Inferior parietal cortex (tissue), 1 donor: ENCODE data around the gene PNPLA8.

Source experiments
- DNase-seq: peaks from one replicate; pipeline ENCODE4 v3.0.0-alpha.2; 2016; ENCODE audit errors: extremely low spot score

PNPLA8 gene

DNA sequence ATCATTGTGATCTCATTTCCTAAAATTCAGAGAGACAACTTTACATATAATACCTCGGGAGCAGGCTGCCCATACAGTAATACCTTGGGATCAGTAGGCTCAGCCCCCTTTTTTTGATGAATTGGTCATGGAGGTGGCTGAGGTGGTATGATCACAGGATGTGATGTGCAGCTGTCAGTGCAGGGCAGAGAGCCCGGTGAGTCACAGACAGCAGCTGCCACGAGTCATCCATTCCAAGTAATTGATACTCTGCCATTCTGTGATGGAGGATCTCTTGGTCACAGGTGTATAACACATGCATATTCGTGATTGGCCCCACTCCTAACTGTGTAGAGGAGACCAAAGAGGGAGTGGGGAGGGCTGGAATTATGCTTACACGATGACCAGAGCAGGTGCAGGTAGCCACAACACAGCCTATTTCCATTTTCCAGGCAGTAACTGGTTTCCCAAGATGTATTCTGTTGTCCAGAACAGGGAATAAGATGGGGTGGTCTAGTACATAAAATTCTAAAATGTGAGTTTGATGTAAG is 83.8 kb downstream of the PNPLA8 start:
- no peak for DNase-seq

DNA sequence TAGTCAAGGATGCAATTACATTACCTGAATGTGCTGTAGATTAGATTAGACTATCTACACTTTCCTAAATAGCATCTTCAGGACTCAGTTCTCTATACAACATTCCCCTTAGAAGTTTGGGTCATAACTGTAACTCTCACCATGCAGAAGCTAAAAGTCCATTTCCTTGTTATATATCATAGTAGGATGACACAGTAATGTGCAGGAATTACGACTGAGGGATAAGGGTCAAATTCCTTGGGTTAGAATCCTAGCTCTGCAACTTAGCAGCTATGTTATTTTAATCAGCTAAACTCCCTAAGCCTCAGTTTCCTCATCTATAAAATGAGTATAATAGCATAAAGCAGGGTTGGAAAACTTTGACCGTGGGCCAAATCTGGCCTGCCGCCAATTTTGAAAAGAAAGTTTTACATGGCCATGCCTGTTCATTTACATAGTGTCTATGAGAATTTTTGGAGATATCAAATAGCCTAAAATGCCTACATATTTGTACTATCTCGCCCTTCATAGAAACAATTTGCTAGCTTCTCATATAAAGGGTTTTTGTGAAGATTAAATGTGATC is 84.5 kb downstream of the PNPLA8 start:
- no peak for DNase-seq

DNA sequence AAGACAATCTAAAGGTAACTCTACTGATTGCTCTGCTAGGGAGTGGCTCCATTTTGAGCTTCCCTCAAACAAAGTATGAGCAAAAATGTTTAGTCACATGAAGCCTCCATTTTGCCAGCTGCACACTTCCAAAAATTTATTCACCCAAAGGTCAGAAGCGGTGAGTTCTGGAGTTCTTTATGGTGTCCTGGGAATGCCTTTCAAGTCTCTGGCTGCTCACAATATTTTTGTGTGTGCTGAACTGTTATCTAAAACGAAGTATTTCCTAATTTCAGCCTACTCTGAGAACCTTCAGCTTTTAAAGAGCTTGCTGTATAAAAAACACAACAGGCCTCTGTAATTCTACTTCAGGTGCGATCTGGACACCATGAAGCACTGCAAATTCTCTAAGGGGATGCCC is 85.3 kb downstream of the PNPLA8 start:
- DNase-seq = no peak

DNA sequence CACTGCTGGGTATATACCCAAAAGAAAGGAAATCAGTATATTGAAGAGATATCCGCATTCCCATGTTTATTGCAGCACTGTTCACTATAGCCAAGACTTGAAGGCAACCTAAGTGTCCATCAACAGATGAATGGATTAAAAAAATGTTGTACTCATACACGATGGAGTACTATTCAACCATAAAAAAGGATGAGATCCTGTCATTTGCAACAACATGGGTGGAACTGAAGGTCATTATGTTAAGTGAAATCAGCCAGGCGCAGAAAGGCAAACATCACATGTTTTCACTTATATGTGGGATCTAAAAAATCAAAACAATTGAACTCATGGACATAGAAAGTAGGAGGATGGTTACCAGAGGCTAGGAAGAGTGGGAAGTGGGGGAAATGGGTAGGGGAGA is 89.0 kb downstream of the PNPLA8 start:
- DNase-seq = no peak

DNA sequence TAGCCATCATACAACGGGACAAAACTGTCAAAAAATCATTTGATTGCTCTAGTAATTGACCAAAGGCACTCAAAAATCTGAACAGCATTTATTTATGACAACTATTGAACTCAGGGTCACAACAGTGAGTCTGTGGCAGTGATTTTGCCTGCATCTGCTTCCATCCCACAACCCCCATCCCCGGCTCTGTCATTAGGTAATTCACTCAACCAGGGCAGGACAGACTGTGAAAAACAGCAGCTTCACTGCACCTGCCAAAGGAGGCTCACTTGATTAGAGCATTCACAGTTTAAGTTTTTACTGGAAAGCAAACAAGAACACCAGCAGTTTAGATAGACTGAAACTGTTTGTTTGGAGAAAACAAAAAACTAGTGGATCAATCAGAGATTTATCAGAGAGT is 91.9 kb downstream of the PNPLA8 start:
- no peak for DNase-seq

DNA sequence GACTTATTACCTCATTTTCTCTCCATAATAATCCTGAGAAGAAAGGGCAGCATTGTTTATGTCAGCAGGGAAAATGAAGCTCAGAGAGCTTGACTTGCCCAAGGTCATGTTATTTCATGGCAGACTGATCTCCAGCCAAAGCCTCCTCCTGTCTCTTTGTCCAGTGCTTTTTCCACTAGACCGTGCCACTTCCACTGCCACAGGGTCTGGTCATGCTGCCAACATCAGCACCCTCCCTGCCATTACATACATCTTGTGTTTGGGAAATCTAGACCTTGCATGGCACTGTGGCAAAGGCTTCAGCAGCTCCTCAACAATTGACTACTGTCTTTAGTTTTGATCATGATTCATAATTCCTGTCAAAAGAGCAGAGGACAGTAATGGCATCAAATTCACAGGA is 94.8 kb downstream of the PNPLA8 start:
- no peak for DNase-seq

DNA sequence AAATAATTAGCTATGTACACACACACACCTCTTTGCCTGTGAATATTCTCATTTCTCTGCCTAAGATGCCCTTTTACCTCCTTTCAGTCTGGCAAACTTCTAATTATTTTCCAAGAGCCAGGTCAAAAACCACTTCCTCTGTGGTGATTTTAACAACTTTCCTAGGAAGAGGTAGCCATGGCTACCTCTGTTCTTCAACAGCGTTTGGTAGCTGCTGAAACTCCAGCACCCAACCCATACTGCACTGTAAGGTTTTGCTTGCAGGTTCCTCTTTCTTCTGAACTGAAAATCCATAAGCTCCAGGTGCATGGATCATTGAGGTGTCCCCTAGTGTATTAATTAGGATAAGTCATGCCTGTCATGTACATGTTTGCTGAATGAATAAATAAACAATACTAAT is 95.3 kb downstream of the PNPLA8 start:
- no peak for DNase-seq

DNA sequence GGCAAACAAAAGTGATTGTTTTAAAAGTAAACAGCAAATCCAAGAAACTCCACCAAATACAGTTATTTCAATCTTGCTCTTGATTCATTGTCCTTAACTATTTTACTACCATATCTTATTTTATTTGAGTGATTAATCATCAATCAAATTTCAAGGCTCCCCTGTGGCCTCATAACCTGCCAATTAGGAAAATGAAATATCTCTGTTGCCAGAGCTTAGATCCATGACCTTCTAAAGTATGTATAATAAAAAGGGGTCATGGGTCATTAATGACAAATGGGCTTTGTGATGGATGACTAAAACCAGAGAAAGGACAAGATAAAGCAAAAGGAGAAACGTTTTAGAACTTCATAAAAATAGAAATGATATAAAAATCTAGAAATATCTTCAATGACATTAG is 98.2 kb downstream of the PNPLA8 start:
- DNase-seq = no peak

DNA sequence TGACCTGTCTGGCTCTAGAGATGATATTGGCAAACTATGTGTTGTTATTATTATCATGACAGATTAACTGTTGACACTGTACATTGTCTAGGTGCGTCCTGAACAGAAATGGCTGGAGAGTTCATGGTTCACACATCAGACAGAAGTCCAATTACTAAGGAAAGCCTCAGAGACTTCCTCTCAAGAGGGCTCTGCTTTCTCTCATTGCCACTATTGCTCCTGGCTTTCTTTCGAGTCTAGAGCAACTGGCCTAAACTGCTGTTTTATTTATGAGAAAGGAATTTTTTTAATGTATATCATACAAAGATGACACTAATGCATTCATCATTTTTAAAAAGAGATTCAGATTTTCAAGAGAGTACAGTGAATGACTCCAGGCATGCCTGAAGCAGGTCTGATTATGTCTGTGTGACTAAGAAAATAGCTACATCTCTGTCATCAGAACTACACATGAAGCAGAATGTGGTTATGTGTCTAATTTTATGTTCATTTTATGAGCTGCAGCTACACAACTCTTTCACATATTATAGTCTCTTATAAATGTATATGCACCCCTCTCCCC is 100.1 kb downstream of the PNPLA8 start:
- DNase-seq = no peak

DNA sequence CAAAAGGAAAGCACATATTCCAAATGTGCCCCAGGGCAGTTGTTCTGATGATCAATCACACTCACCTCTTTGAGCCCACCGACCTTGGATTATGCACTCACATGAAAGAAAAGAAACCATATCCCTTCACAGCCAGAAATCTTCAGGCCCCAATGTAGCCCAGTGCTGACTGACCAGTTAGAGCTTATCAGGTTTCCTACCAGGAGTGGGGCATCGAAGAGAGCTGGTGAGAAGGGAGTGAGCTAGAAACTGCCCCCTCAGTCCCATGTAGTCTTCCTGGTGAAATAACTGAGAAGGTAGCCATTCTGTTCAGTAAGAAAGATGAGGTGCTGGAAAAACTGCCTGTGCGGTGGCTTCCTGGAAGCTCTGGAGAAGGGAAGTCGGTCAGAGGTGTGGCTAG is 101.9 kb downstream of the PNPLA8 start:
- no peak for DNase-seq

DNA sequence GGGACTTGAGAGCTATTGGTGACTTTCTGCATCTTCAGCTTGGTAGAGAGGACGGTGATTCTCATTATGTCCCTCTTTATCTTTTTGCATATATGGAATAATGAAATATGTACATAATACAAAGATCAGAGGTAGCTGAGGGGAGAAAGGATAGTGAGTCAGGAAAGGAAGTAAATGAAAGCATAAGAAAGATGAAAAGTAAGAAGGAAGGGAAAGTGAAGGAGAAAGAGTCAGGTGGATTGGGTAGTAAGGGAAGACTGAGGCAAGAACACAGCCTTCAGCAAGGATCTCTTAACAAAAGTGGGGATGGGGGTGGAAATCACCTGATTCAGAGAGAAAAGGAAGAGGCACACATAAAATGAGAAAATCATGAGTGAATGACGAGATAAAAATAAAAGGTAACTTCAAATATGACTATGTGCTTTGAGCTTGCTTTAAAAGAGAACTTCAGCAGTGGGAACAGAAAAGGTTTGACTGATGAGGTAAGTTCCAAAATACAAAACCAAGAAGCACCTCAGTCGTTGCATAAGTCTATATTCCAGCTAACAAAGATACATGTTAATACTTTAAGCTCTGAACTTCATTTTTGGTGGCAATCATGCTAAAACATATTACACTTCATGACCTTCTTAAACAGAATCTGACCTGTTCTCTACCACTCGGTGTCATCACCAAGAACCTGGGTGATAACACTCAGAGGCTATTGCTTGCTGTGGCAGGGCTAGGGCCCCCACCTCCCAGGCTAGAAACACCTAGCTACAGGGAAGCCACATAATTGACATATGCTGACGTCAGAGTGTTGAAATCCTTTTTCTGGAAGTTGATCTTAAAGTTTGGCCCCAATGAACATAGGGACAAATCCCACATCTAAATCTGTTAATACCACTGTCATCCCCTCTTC is 102.6 kb downstream of the PNPLA8 start:
- no peak for DNase-seq

DNA sequence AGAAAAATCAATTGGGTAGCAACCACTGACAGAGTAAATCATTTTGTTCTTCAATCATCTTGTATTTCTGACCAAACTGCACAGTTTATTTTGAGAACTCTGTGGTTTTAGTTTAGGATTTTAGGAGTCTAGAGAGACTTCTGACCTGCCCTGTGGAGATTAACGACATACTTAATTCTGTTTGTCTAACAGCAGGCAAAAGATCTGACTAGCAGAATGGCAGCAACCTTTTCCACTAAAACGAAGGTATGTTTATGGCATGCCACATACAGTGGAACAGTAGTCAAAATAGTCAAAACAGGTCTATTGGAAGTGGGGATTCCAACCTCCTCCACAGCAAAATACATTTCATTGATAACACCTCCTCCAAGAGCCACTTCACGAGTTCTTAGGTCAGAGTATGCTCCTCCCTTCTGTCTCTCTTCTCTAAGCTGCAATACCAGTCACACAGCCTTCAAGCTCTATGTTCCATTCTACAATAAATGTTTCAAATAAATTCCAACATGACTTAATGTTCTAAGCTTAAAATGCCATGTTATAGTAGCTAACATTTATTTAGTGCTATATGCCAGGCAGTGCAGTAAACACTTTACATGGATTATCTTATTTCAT is 104.1 kb downstream of the PNPLA8 start:
- DNase-seq = no peak
